HG02870 (cell line): ENCODE data around the gene TSC22D2.

Experiments
- ATAC-seq: cut with Tn5 transposase; IDR thresholded peaks from one replicate; pipeline ENCODE4 v1.9.1; 2021; ENCODE audit warnings: mild to moderate bottlenecking, moderate library complexity; ENCODE audit not compliant: unreplicated experiment

The TSC22D2 gene

GRCh38 chr3:150408221-150409124 lies at the start of gene TSC22D2:
Gene TSC22D2, plus strand, starts transcription at chr3:150408298. Its CDS starts 1,053 bp downstream, at chr3:150409351.
- peak; percentile 58 for ATAC-seq

- ATAC-seq: no peak
These were observed 48.7 kb upstream of the TSC22D2 start for GRCh38 chr3:150359381-150359780.

- ATAC-seq: no peak
These were observed 47.1 kb upstream of the TSC22D2 start for GRCh38 chr3:150360966-150361365.

DNA sequence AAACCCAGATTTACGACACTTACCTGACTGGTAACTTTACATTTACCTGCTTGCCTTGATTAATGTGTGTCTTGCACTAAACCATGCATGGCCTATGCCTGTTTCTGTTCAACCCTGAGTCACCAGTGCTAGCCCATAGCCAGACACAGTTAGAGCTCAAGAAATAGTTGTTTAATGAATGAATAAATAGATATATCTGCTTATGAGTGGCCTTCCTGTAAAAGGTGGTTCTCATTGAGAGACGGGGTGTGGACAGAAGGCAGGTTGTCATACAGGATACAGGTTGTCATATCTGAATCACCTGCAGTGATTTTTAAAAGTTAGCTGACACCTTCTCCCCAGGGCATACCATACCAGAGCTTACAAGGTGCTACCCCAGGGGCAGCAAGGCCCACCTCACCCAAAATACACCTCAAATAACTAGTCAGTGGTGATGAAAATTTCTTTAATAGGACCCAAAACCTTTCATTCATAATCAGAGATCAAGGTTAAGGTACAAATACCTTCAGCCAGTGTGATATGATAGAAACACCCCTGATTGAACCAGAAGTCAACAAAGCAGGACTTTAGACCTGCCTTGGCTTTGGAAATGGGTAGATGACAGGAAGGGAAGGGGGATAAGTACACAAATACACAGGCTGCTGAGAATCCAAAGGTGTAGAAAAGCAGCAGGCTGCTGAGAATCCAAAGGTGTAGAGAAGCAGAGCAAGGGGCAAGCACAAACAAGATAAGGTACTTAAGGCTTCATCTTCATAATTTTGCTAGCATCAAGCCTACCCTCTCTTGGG lies 45.4 kb upstream of the TSC22D2 start:
- ATAC-seq: no peak

- no peak for ATAC-seq
These were observed 44.7 kb upstream of the TSC22D2 start for GRCh38 chr3:150363420-150363819.

DNA sequence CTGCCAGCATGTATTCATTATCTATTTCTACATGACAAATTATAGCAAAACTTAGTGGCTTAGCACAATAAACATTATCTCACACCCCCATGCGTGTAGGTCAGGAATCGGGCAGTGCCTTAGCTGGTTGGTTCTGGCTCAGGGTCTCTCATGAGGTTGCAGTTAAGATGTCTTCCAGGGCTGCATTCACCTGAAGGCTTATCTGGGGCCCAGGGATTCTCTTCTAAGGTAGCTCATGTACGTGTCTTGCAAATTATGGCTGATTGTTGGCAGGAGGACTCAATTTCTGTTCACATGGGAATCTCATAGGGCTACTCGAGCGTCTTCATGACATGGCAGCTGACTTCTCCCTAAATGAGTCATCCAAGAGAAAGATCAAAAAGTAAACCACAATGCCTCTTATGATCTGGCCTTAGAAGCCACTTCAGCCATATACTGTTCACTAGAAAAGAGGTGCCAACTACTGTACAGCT lies 42.9 kb upstream of the TSC22D2 start:
- peak; percentile 71 for ATAC-seq

DNA sequence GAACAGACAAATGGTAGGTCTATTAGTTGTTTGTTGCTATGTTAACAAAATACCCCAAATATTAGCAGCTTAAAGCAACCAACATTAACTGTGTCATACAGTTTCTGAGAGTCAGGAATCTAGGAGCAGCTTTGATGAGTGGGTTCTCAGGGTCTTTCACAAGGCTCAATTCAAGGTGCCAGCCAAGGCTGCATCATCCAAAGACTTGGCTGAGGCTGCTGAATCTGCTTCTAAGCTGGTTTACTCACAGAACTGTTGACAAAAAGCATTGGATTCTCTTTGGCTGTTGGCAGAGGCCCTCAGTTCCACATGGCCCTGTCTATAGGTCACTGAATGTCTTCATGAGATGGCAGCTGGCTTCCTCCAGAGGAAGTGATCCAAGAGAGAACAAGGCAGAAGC lies 40.3 kb upstream of the TSC22D2 start:
- no peak for ATAC-seq

- ATAC-seq: no peak
These were observed 37.9 kb upstream of the TSC22D2 start for GRCh38 chr3:150370122-150370602.

DNA sequence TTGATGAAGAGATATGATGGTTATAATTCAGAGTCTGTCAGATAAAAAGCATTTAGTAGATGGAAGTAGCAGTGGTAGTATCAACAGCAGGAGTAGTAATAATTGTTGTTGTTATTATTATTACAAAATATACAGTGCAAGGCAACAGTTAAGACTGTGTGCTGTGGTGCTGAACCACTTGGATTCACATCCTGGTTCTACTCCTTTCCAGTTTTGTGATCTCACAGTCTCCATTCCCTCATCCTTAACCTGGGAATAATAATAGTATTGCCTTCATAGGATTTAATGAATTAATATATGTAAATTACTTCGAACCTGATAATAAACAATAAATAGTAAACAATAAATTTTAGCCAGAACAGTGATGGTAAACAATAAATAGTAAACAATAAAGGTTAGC lies 37.1 kb upstream of the TSC22D2 start:
- no peak for ATAC-seq

DNA sequence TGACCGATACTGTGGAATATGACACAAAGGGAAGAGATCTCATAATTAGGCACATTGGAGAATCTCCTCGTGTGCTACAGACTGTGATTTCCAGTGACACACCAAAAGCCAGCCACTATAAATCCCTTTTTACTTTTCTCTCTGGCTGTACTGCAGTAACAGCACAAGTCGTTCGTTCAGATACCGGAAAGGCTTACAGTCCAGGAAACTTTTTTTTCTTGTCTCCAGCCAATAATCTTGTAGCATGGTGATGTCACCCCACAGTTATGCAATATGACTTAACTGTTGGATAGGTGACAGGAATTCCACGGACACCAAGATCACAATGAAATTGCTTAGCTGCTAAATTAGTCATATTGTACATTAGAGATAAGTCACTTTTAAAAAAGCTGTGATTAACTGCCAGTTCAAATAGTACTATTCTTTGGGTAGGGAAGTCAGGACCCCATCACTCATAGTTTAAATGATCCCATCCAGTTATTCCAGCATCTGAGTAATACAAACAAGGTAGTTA lies 36.3 kb upstream of the TSC22D2 start:
- ATAC-seq: no peak

GRCh38 chr3:150372320-150372719 lies 35.8 kb upstream of the TSC22D2 start:
- ATAC-seq: no peak

GRCh38 chr3:150372722-150373121 lies 35.4 kb upstream of the TSC22D2 start:
- no peak for ATAC-seq

- no peak for ATAC-seq
These were observed 34.7 kb upstream of the TSC22D2 start for GRCh38 chr3:150373234-150373875.

- ATAC-seq: no peak
These were observed 33.1 kb upstream of the TSC22D2 start for GRCh38 chr3:150374975-150375374.

DNA sequence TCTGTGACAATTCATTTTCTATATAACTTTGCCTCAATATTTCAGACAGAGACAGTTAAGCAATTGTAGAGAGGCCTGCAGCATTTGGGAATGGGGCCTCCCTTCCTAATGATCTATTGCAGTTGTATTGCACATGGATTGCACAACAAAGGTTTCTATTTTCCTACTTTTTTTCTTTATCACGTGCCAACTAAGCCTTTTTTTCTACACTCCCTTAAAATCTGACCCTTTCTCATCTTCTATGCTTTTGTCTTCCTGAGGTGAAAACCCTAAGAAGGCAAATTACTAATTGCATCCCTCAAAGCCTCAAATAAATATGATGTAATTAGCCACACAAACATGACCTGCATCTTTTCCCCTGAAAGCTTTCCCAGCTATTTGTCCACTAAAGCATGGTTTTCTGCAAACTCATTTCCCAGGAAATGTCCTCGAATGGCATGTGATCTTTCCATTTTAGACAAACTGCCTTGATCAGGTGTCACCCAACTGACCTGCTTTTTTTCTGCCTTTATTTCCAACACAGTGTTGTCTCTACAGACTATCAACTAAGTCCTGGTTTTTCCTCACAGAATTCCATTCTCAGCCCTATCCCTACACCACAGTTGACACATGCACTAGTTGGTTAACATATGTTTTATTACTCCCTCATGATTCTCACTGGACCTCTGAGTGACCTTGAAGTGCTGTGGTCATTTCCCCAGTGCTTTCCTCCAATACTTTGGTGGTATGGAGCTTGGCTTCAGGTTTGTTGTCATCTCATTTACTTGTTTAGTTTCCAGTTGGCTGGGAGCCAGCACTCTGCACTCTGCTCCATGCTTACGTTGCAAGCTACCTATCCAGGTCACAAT lies 31.9 kb upstream of the TSC22D2 start:
- ATAC-seq: no peak

DNA sequence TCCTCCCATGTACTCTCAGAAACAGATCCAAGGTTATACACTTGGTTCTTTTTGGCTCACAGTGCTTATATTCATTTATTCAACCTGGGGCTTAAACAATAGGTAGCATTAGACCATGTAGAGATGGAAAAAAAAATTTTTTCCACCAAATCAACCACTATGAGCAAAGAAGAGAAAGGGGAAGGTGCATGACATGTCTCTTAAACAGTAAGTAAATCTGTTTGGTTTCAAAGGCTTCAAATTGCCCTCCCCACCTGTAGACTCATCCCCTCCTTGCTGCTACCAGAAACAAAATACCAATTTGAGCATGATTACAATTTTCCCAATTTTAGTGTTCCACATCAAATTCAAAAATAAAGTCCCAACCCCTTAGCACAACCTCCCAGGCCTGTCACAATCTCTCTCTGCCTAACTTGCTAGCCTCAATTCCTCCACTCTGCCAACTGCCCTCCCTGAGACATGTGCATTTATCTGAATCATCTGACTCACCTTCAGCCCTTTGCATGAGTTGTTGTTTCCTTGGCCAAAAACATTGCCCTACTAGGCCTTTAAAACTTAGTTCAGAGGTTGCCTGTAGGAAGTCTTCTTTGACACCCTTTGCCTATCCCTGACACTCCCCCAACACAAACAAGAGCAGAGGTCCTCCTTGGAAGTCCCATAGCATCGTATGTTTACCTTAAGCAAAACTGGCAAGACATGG lies 30.3 kb upstream of the TSC22D2 start:
- ATAC-seq: no peak

DNA sequence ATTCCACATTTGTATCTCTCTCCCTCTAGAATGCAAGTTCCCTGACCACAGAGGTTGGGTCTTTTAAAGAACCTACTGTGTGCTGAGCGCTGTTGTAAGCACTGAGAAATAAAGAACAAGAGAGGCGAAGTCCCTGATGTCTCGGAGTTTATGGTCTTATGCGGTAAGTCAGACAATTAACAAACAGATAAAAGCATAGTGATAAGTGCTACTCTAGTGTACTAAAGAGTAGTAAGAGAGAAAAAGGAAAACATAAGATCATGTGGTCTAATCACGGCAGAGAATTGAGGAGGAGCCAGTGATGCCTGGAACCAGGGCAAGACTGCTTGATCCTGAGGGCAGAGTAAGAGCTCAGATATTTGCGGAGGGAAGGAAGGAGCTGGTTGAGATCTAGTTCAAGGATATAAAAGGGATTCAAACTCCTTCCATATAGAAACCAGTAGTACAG lies 29.8 kb upstream of the TSC22D2 start:
- no peak for ATAC-seq

GRCh38 chr3:150379469-150379868 lies 28.6 kb upstream of the TSC22D2 start:
- ATAC-seq: no peak
